Measurements from ENCODE around the gene CYB5R4. TPM values are rescaled to one million over a fixed set of nuclear protein-coding genes. Genes with fewer than 3 reads are reported as not detected.

Gene CYB5R4
- polyA plus RNA-seq, 1 donor from 2014 or later = 18.0 TPM

DNA sequence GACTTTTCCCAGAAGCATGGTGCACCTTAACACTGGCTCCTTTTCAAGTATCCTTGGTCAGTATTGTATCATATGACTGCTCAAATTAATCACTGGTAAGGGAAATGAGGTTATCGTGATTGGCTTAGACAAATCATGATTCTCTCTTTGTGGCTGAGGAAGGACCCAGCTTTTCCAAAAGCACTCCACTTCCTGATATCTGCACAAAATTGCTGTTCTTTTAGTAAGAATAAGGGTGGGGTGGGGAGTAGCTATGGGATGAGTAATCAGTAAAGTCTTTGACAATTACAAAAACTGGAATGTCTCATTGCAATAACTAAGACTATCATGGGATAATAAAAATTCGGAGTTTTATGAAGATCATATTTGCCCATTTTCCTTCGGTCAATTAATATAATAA is 15.3 kb upstream of the CYB5R4 start:
- no peak overlapping the region for H3K9ac ChIP-seq (ENCODE audit: low read length)
- TF ChIP-seq, protein P1, sequence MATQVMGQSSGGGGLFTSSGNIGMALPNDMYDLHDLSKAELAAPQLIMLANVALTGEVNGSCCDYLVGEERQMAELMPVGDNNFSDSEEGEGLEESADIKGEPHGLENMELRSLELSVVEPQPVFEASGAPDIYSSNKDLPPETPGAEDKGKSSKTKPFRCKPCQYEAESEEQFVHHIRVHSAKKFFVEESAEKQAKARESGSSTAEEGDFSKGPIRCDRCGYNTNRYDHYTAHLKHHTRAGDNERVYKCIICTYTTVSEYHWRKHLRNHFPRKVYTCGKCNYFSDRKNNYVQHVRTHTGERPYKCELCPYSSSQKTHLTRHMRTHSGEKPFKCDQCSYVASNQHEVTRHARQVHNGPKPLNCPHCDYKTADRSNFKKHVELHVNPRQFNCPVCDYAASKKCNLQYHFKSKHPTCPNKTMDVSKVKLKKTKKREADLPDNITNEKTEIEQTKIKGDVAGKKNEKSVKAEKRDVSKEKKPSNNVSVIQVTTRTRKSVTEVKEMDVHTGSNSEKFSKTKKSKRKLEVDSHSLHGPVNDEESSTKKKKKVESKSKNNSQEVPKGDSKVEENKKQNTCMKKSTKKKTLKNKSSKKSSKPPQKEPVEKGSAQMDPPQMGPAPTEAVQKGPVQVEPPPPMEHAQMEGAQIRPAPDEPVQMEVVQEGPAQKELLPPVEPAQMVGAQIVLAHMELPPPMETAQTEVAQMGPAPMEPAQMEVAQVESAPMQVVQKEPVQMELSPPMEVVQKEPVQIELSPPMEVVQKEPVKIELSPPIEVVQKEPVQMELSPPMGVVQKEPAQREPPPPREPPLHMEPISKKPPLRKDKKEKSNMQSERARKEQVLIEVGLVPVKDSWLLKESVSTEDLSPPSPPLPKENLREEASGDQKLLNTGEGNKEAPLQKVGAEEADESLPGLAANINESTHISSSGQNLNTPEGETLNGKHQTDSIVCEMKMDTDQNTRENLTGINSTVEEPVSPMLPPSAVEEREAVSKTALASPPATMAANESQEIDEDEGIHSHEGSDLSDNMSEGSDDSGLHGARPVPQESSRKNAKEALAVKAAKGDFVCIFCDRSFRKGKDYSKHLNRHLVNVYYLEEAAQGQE (IDR thresholded peaks at IDR 0.05; ENCODE audit: borderline replicate concordance) = no peak
- TF ChIP-seq, protein P2, sequence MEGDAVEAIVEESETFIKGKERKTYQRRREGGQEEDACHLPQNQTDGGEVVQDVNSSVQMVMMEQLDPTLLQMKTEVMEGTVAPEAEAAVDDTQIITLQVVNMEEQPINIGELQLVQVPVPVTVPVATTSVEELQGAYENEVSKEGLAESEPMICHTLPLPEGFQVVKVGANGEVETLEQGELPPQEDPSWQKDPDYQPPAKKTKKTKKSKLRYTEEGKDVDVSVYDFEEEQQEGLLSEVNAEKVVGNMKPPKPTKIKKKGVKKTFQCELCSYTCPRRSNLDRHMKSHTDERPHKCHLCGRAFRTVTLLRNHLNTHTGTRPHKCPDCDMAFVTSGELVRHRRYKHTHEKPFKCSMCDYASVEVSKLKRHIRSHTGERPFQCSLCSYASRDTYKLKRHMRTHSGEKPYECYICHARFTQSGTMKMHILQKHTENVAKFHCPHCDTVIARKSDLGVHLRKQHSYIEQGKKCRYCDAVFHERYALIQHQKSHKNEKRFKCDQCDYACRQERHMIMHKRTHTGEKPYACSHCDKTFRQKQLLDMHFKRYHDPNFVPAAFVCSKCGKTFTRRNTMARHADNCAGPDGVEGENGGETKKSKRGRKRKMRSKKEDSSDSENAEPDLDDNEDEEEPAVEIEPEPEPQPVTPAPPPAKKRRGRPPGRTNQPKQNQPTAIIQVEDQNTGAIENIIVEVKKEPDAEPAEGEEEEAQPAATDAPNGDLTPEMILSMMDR (IDR thresholded peaks at IDR 0.05; ENCODE audit: poor library complexity, severe bottlenecking) = no peak
- TF ChIP-seq POLR2AphosphoS5 (IDR thresholded peaks at IDR 0.05) (no peak), TAF1 (IDR thresholded peaks at IDR 0.05; ENCODE audit: low read depth) (no peak), EP300 (conservative IDR thresholded peaks at IDR 0.05; ENCODE audit: poor library complexity, severe bottlenecking) (no peak), EZH2 (IDR thresholded peaks at IDR 0.05; ENCODE audit: borderline replicate concordance, insufficient read depth, low read length, poor library complexity, severe bottlenecking) (no peak), RAD21 (conservative IDR thresholded peaks at IDR 0.05) (no peak), SMC3 (conservative IDR thresholded peaks at IDR 0.05; ENCODE audit: poor library complexity) (no peak), MXI1 (conservative IDR thresholded peaks at IDR 0.05; ENCODE audit: poor library complexity, severe bottlenecking) (no peak)

DNA sequence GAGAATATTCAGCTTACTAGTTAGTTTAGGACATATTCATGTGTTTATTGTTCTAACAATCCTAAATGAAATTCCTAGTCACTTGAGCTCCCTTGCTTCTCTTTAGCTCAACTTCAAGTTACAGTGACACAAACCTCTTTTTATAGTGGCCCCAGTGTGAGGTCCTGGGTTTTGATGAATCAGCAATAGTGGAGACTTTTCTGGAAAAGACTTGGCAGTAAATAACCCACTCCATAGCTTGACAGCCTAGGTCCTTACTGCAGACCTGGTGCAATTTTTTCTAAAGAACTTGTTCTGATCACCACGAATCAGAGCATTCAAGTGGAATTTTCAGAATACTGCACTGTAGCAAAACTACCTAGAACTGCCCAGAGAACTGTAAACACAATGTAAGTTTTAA is 13.2 kb upstream of the CYB5R4 start:
- Histone ChIP-seq H3K27me3 (ENCODE audit: insufficient read depth, low read depth, low read length) (peaks cover 3% of the 10 kb centered on the region), H3K27ac (ENCODE audit: low read length) (no peak overlapping the region), H3K9me3 (ENCODE audit: low read length) (no peaks in the 10 kb centered on the region), H3K79me2 (replicated peaks; ENCODE audit: insufficient read depth, low read length) (no peaks in the 10 kb centered on the region), H3K36me3 (ENCODE audit: insufficient read depth, low read length) (no peaks in the 10 kb centered on the region), H3K9ac (ENCODE audit: low read length) (no peak overlapping the region), H3F3A (ENCODE audit: insufficient read depth, low read length, poor library complexity, severe bottlenecking) (no peaks in the 10 kb centered on the region), H4K20me1 (ENCODE audit: insufficient read depth) (no peaks in the 10 kb centered on the region), H2AFZ (ENCODE audit: low read depth, low read length) (no peak overlapping the region), H3K4me3 (ENCODE audit: low read length) (no peak overlapping the region), H3K4me2 (ENCODE audit: low read length) (no peak overlapping the region), H3K9me2 (ENCODE audit: insufficient read depth, low read length) (no peaks in the 10 kb centered on the region)
- TF ChIP-seq RAD21 (conservative IDR thresholded peaks at IDR 0.05) (no peak), TAF1 (IDR thresholded peaks at IDR 0.05; ENCODE audit: low read depth) (no peak), EP300 (conservative IDR thresholded peaks at IDR 0.05; ENCODE audit: poor library complexity, severe bottlenecking) (no peak), MXI1 (conservative IDR thresholded peaks at IDR 0.05; ENCODE audit: poor library complexity, severe bottlenecking) (no peak)

More for the DNA sequence above, 15.3 kb upstream of the CYB5R4 start:
- Histone ChIP-seq H3K36me3 (ENCODE audit: insufficient read depth, low read length) (no peaks in the 10 kb centered on the region), H3K4me3 (ENCODE audit: low read length) (no peak overlapping the region), H3K79me2 (replicated peaks; ENCODE audit: insufficient read depth, low read length) (no peaks in the 10 kb centered on the region), H3K9me3 (ENCODE audit: low read length) (no peaks in the 10 kb centered on the region), H3K27ac (ENCODE audit: low read length) (no peak overlapping the region), H3F3A (ENCODE audit: insufficient read depth, low read length, poor library complexity, severe bottlenecking) (no peaks in the 10 kb centered on the region), H4K20me1 (ENCODE audit: insufficient read depth) (no peaks in the 10 kb centered on the region), H3K9me2 (ENCODE audit: insufficient read depth, low read length) (no peaks in the 10 kb centered on the region), H3K27me3 (ENCODE audit: insufficient read depth, low read depth, low read length) (peaks cover 3% of the 10 kb centered on the region), H2AFZ (ENCODE audit: low read depth, low read length) (no peak overlapping the region), H3K4me2 (ENCODE audit: low read length) (no peak overlapping the region)
